ENCODE results near the gene TBC1D10A. TPM values are rescaled to one million over a fixed set of nuclear protein-coding genes. Genes with fewer than 3 reads are reported as not detected.
A peak's percentile ranks its signal among the peaks of the same experiment; 100 is the strongest.

The TBC1D10A gene
- total RNA-seq, 1 experiment from 2014 or later = 11.1 TPM

GRCh38 chr22:30313527-30314363 lies 13.0 kb downstream of the TBC1D10A start:
- Mint-ChIP-seq H3K4me1 (peaks cover 10% of the 10 kb centered on the region), H3K27me3 (ENCODE audit: low read depth) (no peaks in the 10 kb centered on the region), H3K27ac (no peak overlapping the region; the same call in 1 of the 2 replicates), H3K36me3 (no peaks in the 10 kb centered on the region), H3K4me3 (no peak overlapping the region), H3K9me3 (no peaks in the 10 kb centered on the region)
- ATAC-seq (no peak), DNase-seq (ENCODE audit: low spot score) (no peak)
- CTCF ChIA-PET = interaction anchor here (0.6 to 6.7 kb wide), 5 partner anchors 9 to 549 kb away, joined by 3 to 36 read pairs (median 3); partner anchors contain the start of genes CASTOR1 and TBC1D10A
- no peak for TF ChIP-seq ZNF532 (CRISPR knock-in tag; IDR thresholded peaks at IDR 0.05; ENCODE audit: borderline replicate concordance)
- TF ChIP-seq GABPB1 (CRISPR knock-in tag; IDR thresholded peaks at IDR 0.05) = no peak
- TF ChIP-seq ATF6 (CRISPR knock-in tag; IDR thresholded peaks at IDR 0.05) = no peak
- TF ChIP-seq AR (CRISPR knock-in tag; IDR thresholded peaks at IDR 0.05) = no peak
- TF ChIP-seq ETV6 (CRISPR knock-in tag; IDR thresholded peaks at IDR 0.05) = no peak
- no peak for TF ChIP-seq OVOL2 (CRISPR knock-in tag; IDR thresholded peaks at IDR 0.05; ENCODE audit: borderline replicate concordance)
- POLR2A ChIA-PET = interaction anchor here (0.7 kb wide), 1 partner anchor 46 kb away, joined by 3 read pairs; no protein-coding TSS in a partner anchor

- ATAC-seq (no peak), DNase-seq (ENCODE audit: low spot score) (no peak)
- no peaks in the 10 kb centered on the region for H3K27me3 Mint-ChIP-seq (ENCODE audit: low read depth)
- peak overlapping the region; percentile 13; the same call in 1 of the 2 replicates for H3K27ac Mint-ChIP-seq
- H3K4me3 Mint-ChIP-seq = no peak overlapping the region
- CTCF ChIA-PET = interaction anchor here (1.4 to 6.7 kb wide), 2 partner anchors 9 to 24 kb away, joined by 3 to 36 read pairs; partner anchors contain the start of gene CASTOR1
- H3K4me1 Mint-ChIP-seq = peaks cover 10% of the 10 kb centered on the region
- H3K36me3 Mint-ChIP-seq = no peaks in the 10 kb centered on the region
- H3K9me3 Mint-ChIP-seq = no peaks in the 10 kb centered on the region
- POLR2A ChIA-PET = no interaction called here
- TF ChIP-seq ZBTB43 (CRISPR knock-in tag; IDR thresholded peaks at IDR 0.05) = no peak
- TF ChIP-seq OVOL2 (CRISPR knock-in tag; IDR thresholded peaks at IDR 0.05; ENCODE audit: borderline replicate concordance) = no peak
- TF ChIP-seq PREB (CRISPR knock-in tag; IDR thresholded peaks at IDR 0.05; ENCODE audit: borderline replicate concordance) = no peak
- no peak for TF ChIP-seq FOXP1 (CRISPR knock-in tag; IDR thresholded peaks at IDR 0.05; ENCODE audit: borderline replicate concordance)
- TF ChIP-seq ZNF532 (CRISPR knock-in tag; IDR thresholded peaks at IDR 0.05; ENCODE audit: borderline replicate concordance) = no peak
- no peak for TF ChIP-seq E2F5 (CRISPR knock-in tag; IDR thresholded peaks at IDR 0.05)
- TF ChIP-seq KAT7 (CRISPR knock-in tag; IDR thresholded peaks at IDR 0.05; ENCODE audit: borderline replicate concordance) = no peak
- no peak for TF ChIP-seq CTCF (IDR thresholded peaks at IDR 0.05)
These were observed 14.7 kb downstream of the TBC1D10A start for GRCh38 chr22:30312053-30312452.
